GM18868 (cell line): Measurements from ENCODE around the gene TENM4.

Experiments
- ATAC-seq: cut with Tn5 transposase; IDR thresholded peaks from one replicate; pipeline ENCODE4 v1.9.1; 2021; ENCODE audit warnings: mild to moderate bottlenecking, moderate library complexity; ENCODE audit not compliant: unreplicated experiment

TENM4 gene

GRCh38 chr11:79259800-79260199 is 181.0 kb downstream of the TENM4 start:
- no peak for ATAC-seq

GRCh38 chr11:79258576-79258975 is 182.3 kb downstream of the TENM4 start:
- no peak for ATAC-seq

GRCh38 chr11:79255965-79256364 is 184.9 kb downstream of the TENM4 start:
- ATAC-seq: no peak

- ATAC-seq: no peak
These were observed 187.6 kb downstream of the TENM4 start for GRCh38 chr11:79253280-79253679.

GRCh38 chr11:79249295-79249993 is 191.4 kb downstream of the TENM4 start:
- no peak for ATAC-seq

- ATAC-seq: no peak
These were observed 196.0 kb downstream of the TENM4 start for GRCh38 chr11:79244798-79245197.

GRCh38 chr11:79244241-79244772 is 196.5 kb downstream of the TENM4 start:
- ATAC-seq: no peak

GRCh38 chr11:79243422-79244210 is 197.2 kb downstream of the TENM4 start:
- no peak for ATAC-seq

GRCh38 chr11:79242616-79243015 is 198.2 kb downstream of the TENM4 start:
- no peak for ATAC-seq

- ATAC-seq: no peak
These were observed 199.0 kb downstream of the TENM4 start for GRCh38 chr11:79241852-79242241.

- no peak for ATAC-seq
These were observed 199.5 kb downstream of the TENM4 start for GRCh38 chr11:79241205-79241851.

GRCh38 chr11:79237703-79238102 is 203.1 kb downstream of the TENM4 start:
- ATAC-seq: no peak

- ATAC-seq: no peak
These were observed 203.7 kb downstream of the TENM4 start for GRCh38 chr11:79237091-79237490.

- ATAC-seq: no peak
These were observed 204.3 kb downstream of the TENM4 start for GRCh38 chr11:79236541-79236971.

GRCh38 chr11:79235696-79236095 is 205.1 kb downstream of the TENM4 start:
- ATAC-seq: no peak

GRCh38 chr11:79232346-79232745 is 208.5 kb downstream of the TENM4 start:
- ATAC-seq: no peak

GRCh38 chr11:79229047-79229446 is 211.8 kb downstream of the TENM4 start:
- ATAC-seq: no peak

GRCh38 chr11:79227767-79228755 is 212.8 kb downstream of the TENM4 start:
- no peak for ATAC-seq

GRCh38 chr11:79227308-79227707 is 213.5 kb downstream of the TENM4 start:
- no peak for ATAC-seq

- ATAC-seq: no peak
These were observed 214.7 kb downstream of the TENM4 start for GRCh38 chr11:79226126-79226525.
